Activated CD8-positive, alpha-beta memory T cell treated with anti-CD3 and anti-CD28 coated beads, Interleukin-2, amount 50 U/mL, for 1 hour (primary cell): ENCODE data around the gene CGRRF1.

Experiments used
- DNase-seq: peaks from one replicate; pipeline ENCODE4 v3.0.0-alpha.2; 2020; ENCODE audit errors: extremely low read depth

CGRRF1 gene

GRCh38 chr14:54547583-54547982, 37.9 kb downstream of the CGRRF1 start:
- DNase-seq, result no peak

GRCh38 chr14:54548491-54548890, 38.8 kb downstream of the CGRRF1 start:
- DNase-seq, result no peak

GRCh38 chr14:54549862-54550261, 40.2 kb downstream of the CGRRF1 start:
- no peak for DNase-seq

GRCh38 chr14:54550514-54550913, 40.8 kb downstream of the CGRRF1 start:
- DNase-seq, result no peak

GRCh38 chr14:54554401-54554800, 44.7 kb downstream of the CGRRF1 start:
- DNase-seq, result no peak

- no peak for DNase-seq
Observed at GRCh38 chr14:54555651-54556050, 45.9 kb downstream of the CGRRF1 start.

GRCh38 chr14:54556535-54556934, 46.8 kb downstream of the CGRRF1 start:
- DNase-seq, result no peak

GRCh38 chr14:54562334-54562733, 52.6 kb downstream of the CGRRF1 start:
- no peak for DNase-seq

GRCh38 chr14:54564071-54564867, 54.6 kb downstream of the CGRRF1 start:
- DNase-seq, result no peak

- DNase-seq, result no peak
Observed at GRCh38 chr14:54564868-54565784, 55.4 kb downstream of the CGRRF1 start.

- peak; percentile 59 for DNase-seq
Observed at GRCh38 chr14:54565785-54566409, 56.2 kb downstream of the CGRRF1 start.

GRCh38 chr14:54566410-54567223, 56.9 kb downstream of the CGRRF1 start, which contains the start of gene SAMD4A:
Gene SAMD4A (plus strand): TSS chr14:54567128. CDS start chr14:54567917, 789 bp downstream.
- DNase-seq, result no peak

GRCh38 chr14:54567224-54567638, 57.5 kb downstream of the CGRRF1 start:
- DNase-seq, result no peak

GRCh38 chr14:54567639-54568561, 58.2 kb downstream of the CGRRF1 start:
- DNase-seq, result no peak

- no peak for DNase-seq
Observed at GRCh38 chr14:54568821-54569595, 59.3 kb downstream of the CGRRF1 start.

- DNase-seq, result no peak
Observed at GRCh38 chr14:54570047-54570446, 60.3 kb downstream of the CGRRF1 start.

GRCh38 chr14:54570631-54571415, 61.1 kb downstream of the CGRRF1 start:
- no peak for DNase-seq

- no peak for DNase-seq
Observed at GRCh38 chr14:54572316-54572715, 62.6 kb downstream of the CGRRF1 start.

GRCh38 chr14:54574528-54574927, 64.8 kb downstream of the CGRRF1 start:
- DNase-seq, result no peak
